OCI-LY7 (cell line): ENCODE results near the gene MCOLN3. TPM values are rescaled to one million over a fixed set of nuclear protein-coding genes. Genes with fewer than 3 reads are reported as not detected.
"Not testable (repeated sequence)": the region's sequence is repeated elsewhere in the genome, so short reads cannot be mapped to it uniquely, and the experiment has no call there.

ENCODE experiments used
- BruUV-seq: library from RNA; stranded (reverse); fragments of 400-500 nt; replicated peaks from 2 replicates; lab custom pipeline; 2021; lab: Mats Ljungman, UMichigan
- CTCF ChIA-PET: fragments of 300-600 bp; sonication (Branson Sonifier 250); formaldehyde crosslinking; loops from one replicate; lab custom pipeline; 2022; ENCODE audit warnings: antibody characterized with exemption; ENCODE audit not compliant: unreplicated experiment; lab: Charles Lee
- POLR2A ChIA-PET: fragments of 300-600 bp; sonication (Branson Sonifier 250); formaldehyde crosslinking; loops from one replicate; lab custom pipeline; 2022; ENCODE audit warnings: antibody characterized with exemption; lab: Charles Lee
- DNase-seq: peaks from one replicate; pipeline ENCODE4 v3.0.0-alpha.2; 2015; ENCODE audit warnings: low spot score
- H2AFZ ChIP-seq: fragments of 200-600 bp; sonication (generic), shearing (Covaris generic); 2 replicates; pipeline ENCODE4 v1.6.1; 2014; ENCODE audit warnings: mild to moderate bottlenecking, antibody characterized with exemption, low read length, moderate library complexity
- H3K27ac ChIP-seq: fragments of 200-600 bp; sonication (generic); 2 replicates; pipeline ENCODE4 v1.5.1; 2014; ENCODE audit warnings: mixed run types, low read depth, mild to moderate bottlenecking, moderate library complexity, low read length, inconsistent platforms; ENCODE audit not compliant: poor library complexity, severe bottlenecking
- H3K36me3 ChIP-seq: fragments of 200-600 bp; sonication (generic); 2 replicates; pipeline ENCODE4 v1.6.1; 2014; ENCODE audit warnings: mild to moderate bottlenecking, antibody characterized with exemption, low read length, moderate library complexity, mixed read lengths; ENCODE audit not compliant: insufficient read depth
- H3K4me1 ChIP-seq: fragments of 200-600 bp; sonication (generic); 2 replicates; pipeline ENCODE4 v1.5.1; 2014; ENCODE audit warnings: mild to moderate bottlenecking, low read length; ENCODE audit not compliant: insufficient read depth, poor library complexity, severe bottlenecking
- H3K4me2 ChIP-seq: fragments of 200-600 bp; sonication (generic); 2 replicates; pipeline ENCODE4 v1.6.1; 2014; ENCODE audit warnings: mild to moderate bottlenecking, low read length
- H3K4me3 ChIP-seq: fragments of 200-600 bp; sonication (generic); 2 replicates; pipeline ENCODE4 v1.5.1; 2014; ENCODE audit warnings: mild to moderate bottlenecking, low read depth, low read length; ENCODE audit not compliant: poor library complexity, severe bottlenecking
- H3K79me2 ChIP-seq: fragments of 200-600 bp; sonication (generic); 2 replicates; pipeline ENCODE4 v1.6.1; 2016; ENCODE audit warnings: low read depth, mild to moderate bottlenecking, low read length, moderate library complexity, mixed read lengths; ENCODE audit not compliant: insufficient read depth
- H3K9me2 ChIP-seq: fragments of 200-600 bp; sonication (generic); 2 replicates; pipeline ENCODE4 v1.6.1; 2016; ENCODE audit warnings: mild to moderate bottlenecking, low read length, mixed read lengths; ENCODE audit not compliant: insufficient read depth
- H3K9me3 ChIP-seq: fragments of 200-600 bp; sonication (generic); 2 replicates; pipeline ENCODE4 v1.6.1; 2014; ENCODE audit warnings: mild to moderate bottlenecking, mixed run types, low read length, mixed read lengths
- H4K20me1 ChIP-seq: fragments of 200-600 bp; sonication (generic); 2 replicates; pipeline ENCODE4 v1.6.1; 2014; ENCODE audit warnings: mild to moderate bottlenecking, antibody characterized with exemption, low read length, moderate library complexity, mixed read lengths; ENCODE audit not compliant: insufficient read depth
- CTCF ChIP-seq: fragments of 200-600 bp; sonication (generic); conservative IDR thresholded peaks from 2 replicates; pipeline ENCODE4 v1.5.1; 2014; ENCODE audit warnings: mild to moderate bottlenecking, antibody characterized with exemption, low read length, moderate library complexity, mixed read lengths
- EZH2phosphoT487 ChIP-seq: fragments of 200-600 bp; sonication (generic); IDR thresholded peaks from 2 replicates; pipeline ENCODE4 v1.6.1; 2018; ENCODE audit warnings: low read depth, borderline replicate concordance, mild to moderate bottlenecking, mixed run types, antibody characterized with exemption, low read length, moderate library complexity, mixed read lengths
- intact Hi-C: fragments of 100-400 bp; cut with micrococcal nuclease; formaldehyde crosslinking; loops from one replicate; pipeline ENCODE4 v1.10.0; 2022; ENCODE audit not compliant: unreplicated experiment
- total RNA-seq, 2 experiments: library from RNA; depleted of rRNA in 1 of 2; stranded (reverse); fragments of >200 nt in 1 of 2; shearing (Covaris generic) in 1 of 2; gene quantifications; 2 replicates each; pipeline ENCODE4 v1.2.3, GENCODE V29; 2014 to 2022

MCOLN3 gene
- total RNA-seq, 2 experiments from 2014 or later, result not detected

DNA sequence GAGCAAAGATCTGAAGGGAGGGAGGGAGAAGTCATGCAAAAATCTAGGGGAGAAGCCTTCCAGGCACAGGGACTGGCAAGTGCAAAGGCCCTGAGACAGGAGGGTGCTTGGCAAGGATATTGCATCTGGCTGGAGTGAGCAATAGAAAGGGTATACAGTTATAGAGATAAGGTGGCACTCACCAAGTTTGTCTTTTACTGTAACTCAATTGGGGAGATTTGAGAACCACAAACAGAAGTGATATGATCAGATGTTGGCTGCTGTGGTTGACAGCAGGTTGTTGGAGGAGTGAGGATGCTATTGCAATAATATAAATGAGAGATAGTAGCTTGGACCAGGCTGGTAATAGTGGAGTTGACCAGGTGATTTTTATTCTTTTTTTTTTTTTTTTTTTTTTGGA, 25.6 kb downstream of the MCOLN3 start:
- H3K4me3 ChIP-seq, result no peak overlapping the region
- TF ChIP-seq EZH2phosphoT487 (no peak), CTCF (no peak)
- H2AFZ ChIP-seq, result no peak overlapping the region
- H3K9me2 ChIP-seq, result no peaks in the 10 kb centered on the region
- H3K4me2 ChIP-seq, result no peak overlapping the region
- no peaks in the 10 kb centered on the region for H3K9me3 ChIP-seq
- no peaks in the 10 kb centered on the region for H3K79me2 ChIP-seq
- ChIA-PET CTCF (no interaction called here), POLR2A (interaction anchor here (0.7 kb wide), 1 partner anchor 15 kb away, joined by 3 read pairs; no protein-coding TSS in a partner anchor)
- intact Hi-C loops, result no loop called here
- BruUV-seq, result no TSS peak
- H3K4me1 ChIP-seq, result peaks cover 4% of the 10 kb centered on the region
- no peaks in the 10 kb centered on the region for H4K20me1 ChIP-seq
- no peak for DNase-seq
- no peak overlapping the region for H3K27ac ChIP-seq
- no peaks in the 10 kb centered on the region for H3K36me3 ChIP-seq

GRCh38 chr1:85019994-85020393, 28.3 kb downstream of the MCOLN3 start:
- ChIA-PET POLR2A (no interaction called here), CTCF (no interaction called here)
- Histone ChIP-seq H3K9me2 (no peaks in the 10 kb centered on the region), H3K36me3 (no peaks in the 10 kb centered on the region), H3K79me2 (no peaks in the 10 kb centered on the region), H4K20me1 (no peaks in the 10 kb centered on the region), H3K27ac (no peak overlapping the region), H3K9me3 (no peaks in the 10 kb centered on the region), H3K4me1 (no peaks in the 10 kb centered on the region), H3K4me2 (no peak overlapping the region), H3K4me3 (no peak overlapping the region), H2AFZ (no peak overlapping the region)
- TF ChIP-seq CTCF (no peak), EZH2phosphoT487 (no peak)
- intact Hi-C loops, result no loop called here
- BruUV-seq, result no TSS peak
- no peak for DNase-seq

- Histone ChIP-seq H4K20me1 (no peaks in the 10 kb centered on the region), H3K9me3 (no peaks in the 10 kb centered on the region), H3K36me3 (no peaks in the 10 kb centered on the region), H3K27ac (no peak overlapping the region), H3K9me2 (no peaks in the 10 kb centered on the region), H3K79me2 (no peaks in the 10 kb centered on the region), H2AFZ (no peak overlapping the region), H3K4me2 (no peak overlapping the region), H3K4me1 (no peaks in the 10 kb centered on the region), H3K4me3 (no peak overlapping the region)
- intact Hi-C loops, result no loop called here
- CTCF ChIA-PET, result no interaction called here
- POLR2A ChIA-PET, result no interaction called here
- no peak for DNase-seq
- BruUV-seq, result no TSS peak
- TF ChIP-seq CTCF (no peak), EZH2phosphoT487 (no peak)
These were observed 32.5 kb downstream of the MCOLN3 start for GRCh38 chr1:85015826-85016225.

- H3K9me3 ChIP-seq, DNase-seq, CTCF ChIA-PET, H2AFZ ChIP-seq, H3K4me3 ChIP-seq, H3K79me2 ChIP-seq, intact Hi-C loops, BruUV-seq, H3K4me2 ChIP-seq, H4K20me1 ChIP-seq, H3K27ac ChIP-seq, H3K9me2 ChIP-seq: not testable (repeated sequence)
- Histone ChIP-seq H3K4me1 (peaks cover 15% of the 10 kb centered on the region), H3K36me3 (peaks cover 13% of the 10 kb centered on the region)
- POLR2A ChIA-PET, result interaction anchor here (1.0 kb wide), 1 partner anchor 33 kb away, joined by 3 read pairs; no protein-coding TSS in a partner anchor
These were observed 42.7 kb downstream of the MCOLN3 start for GRCh38 chr1:85005641-85006040.
